Prostate gland (tissue), 2 donors: Measurements from ENCODE around the gene SLC6A11. TPM values are rescaled to one million over a fixed set of nuclear protein-coding genes. Genes with fewer than 3 reads are reported as not detected.

Experiments used
- DNase-seq: peaks from one replicate; pipeline ENCODE4 v3.0.0-alpha.2; 2019; ENCODE audit warnings: low spot score
- H3K27ac ChIP-seq, 2 donors: fragments of 200-600 bp; sonication (generic); 2 replicates each; pipeline ENCODE4 v1.5.1; 2017 to 2019
- H3K27me3 ChIP-seq: fragments of 200-600 bp; sonication (generic); replicated peaks from 2 replicates; pipeline ENCODE4 v1.5.1; 2019; ENCODE audit not compliant: insufficient read depth
- H3K36me3 ChIP-seq, 2 donors: fragments of 200-600 bp; sonication (generic); 1 replicate in 1 of 2; 2 replicates in 1 of 2; pipeline versions ENCODE4 v1.5.1 to v1.8.1; 2017 to 2019
- H3K4me1 ChIP-seq: fragments of 200-600 bp; sonication (generic); replicated peaks from 2 replicates; pipeline ENCODE4 v1.5.1; 2019
- H3K4me3 ChIP-seq, 2 donors: fragments of 200-600 bp; sonication (generic); 2 replicates each; pipeline ENCODE4 v1.5.1; 2017 to 2019
- H3K9me3 ChIP-seq: fragments of 200-600 bp; sonication (generic); 2 replicates; pipeline ENCODE4 v1.5.1; 2017
- POLR2A ChIP-seq: fragments of 450-650 bp; IDR thresholded peaks from one replicate; pipeline ENCODE4 v1.6.1; 2016; ENCODE audit warnings: antibody characterized with exemption, mild to moderate bottlenecking
- POLR2AphosphoS5 ChIP-seq: sonication (generic); formaldehyde crosslinking; IDR thresholded peaks from one replicate; pipeline ENCODE4 v1.6.1; 2017; ENCODE audit warnings: antibody characterized with exemption
- WGBS: methylation state at CpG from one replicate; pipeline ENCODE4 v1.1.5; 2018; 5-methylcytosine and 5-hydroxymethylcytosine counted together
- intact Hi-C: fragments of 100-400 bp; cut with DNase I; formaldehyde crosslinking; loops from one replicate; pipeline ENCODE4 v1.14.2; 2022
- total RNA-seq, 2 donors: library from RNA; depleted of rRNA; stranded (reverse); fragments of >200 nt; gene quantifications; one replicate each; pipeline ENCODE4 v1.1.0, GENCODE V29; 2016
- TF ChIP-seq, protein P1 (sequence below), 4 experiments: fragments of 200-600 bp in 2 of 4; fragments of 450-650 bp in 2 of 4; sonication (generic) in 2 of 4; IDR thresholded peaks; 1 replicate in 3 of 4; 2 replicates in 1 of 4; pipeline ENCODE4 v1.5.1; 2016 to 2019; ENCODE audit warnings: antibody characterized with exemption in 4 of 4, mild to moderate bottlenecking in 2 of 4, moderate library complexity in 2 of 4

Gene SLC6A11
- total RNA-seq, 2 donors from 2014 or later: 3.6 to 6.9 TPM

DNA sequence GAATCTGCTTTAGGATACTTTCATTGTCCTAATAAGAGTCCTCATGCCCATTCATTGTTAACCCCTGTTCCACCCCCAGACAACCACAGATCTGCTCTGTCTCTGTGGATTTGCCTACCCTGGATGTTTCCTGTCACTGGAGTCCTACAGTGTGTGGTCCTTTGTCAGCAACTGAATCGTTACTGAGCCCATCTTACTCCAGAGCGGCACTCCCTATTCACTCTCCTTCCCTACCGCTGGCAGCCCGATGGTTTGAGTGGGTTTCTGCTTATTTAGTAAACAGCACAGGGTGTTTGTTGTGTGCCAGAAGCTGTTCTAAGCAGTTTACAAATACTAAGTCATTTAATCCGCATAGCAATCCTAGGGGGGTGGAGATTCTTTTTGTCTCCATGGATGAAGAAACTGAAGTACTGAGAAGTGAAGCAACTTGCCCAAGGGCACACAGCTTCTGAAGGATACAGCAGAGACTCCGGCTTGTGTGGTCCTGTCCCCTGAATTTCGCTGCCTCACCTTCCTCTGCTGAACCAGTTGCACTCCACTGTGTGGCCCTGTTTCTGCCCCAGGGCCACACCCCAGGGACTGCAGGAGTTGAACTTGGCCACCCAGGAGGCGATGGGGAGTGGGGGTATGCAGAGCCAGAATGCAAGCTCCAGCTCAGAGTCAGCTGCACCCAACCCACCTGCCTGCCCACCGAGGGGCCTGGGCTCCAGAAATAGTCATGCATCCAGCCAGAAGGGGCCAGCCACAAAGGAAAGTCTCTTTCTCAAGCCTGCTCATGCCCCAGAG lies 120.0 kb downstream of the SLC6A11 start:
- Histone ChIP-seq H3K4me1 (no peaks in the 10 kb centered on the region), H3K27me3 (no peaks in the 10 kb centered on the region), H3K9me3 (no peaks in the 10 kb centered on the region), H3K36me3 (no peaks in the 10 kb centered on the region), H3K4me3 (no peak overlapping the region), H3K27ac (no peak overlapping the region)
- WGBS: 74% methylated on average over 9 of the region's 9 CpGs
- TF ChIP-seq POLR2AphosphoS5 (no peak), POLR2A (no peak)
- TF ChIP-seq, protein P1, sequence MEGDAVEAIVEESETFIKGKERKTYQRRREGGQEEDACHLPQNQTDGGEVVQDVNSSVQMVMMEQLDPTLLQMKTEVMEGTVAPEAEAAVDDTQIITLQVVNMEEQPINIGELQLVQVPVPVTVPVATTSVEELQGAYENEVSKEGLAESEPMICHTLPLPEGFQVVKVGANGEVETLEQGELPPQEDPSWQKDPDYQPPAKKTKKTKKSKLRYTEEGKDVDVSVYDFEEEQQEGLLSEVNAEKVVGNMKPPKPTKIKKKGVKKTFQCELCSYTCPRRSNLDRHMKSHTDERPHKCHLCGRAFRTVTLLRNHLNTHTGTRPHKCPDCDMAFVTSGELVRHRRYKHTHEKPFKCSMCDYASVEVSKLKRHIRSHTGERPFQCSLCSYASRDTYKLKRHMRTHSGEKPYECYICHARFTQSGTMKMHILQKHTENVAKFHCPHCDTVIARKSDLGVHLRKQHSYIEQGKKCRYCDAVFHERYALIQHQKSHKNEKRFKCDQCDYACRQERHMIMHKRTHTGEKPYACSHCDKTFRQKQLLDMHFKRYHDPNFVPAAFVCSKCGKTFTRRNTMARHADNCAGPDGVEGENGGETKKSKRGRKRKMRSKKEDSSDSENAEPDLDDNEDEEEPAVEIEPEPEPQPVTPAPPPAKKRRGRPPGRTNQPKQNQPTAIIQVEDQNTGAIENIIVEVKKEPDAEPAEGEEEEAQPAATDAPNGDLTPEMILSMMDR (IDR thresholded peaks at IDR 0.05): no peak
- no peak for DNase-seq
- intact Hi-C loops: no loop called here

DNA sequence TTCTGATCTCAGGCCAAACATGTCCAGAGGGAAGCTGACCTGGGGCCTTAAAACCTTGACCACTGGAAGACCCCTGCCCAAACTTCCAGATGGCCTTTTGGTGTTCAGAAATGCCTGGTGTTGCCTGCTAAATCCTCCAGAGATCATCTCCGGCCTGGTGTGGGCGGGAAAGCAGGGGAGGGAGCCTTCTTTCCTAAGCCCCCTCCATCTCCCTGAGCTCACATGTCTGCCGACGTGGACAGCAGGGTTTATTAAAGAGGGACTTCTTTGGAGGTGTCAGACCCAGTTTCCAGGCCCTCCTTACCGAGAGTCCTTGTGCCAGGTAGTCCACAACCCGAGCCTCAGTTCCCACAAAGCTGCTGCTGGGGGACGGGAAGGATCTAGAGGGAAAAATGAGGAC lies 120.7 kb downstream of the SLC6A11 start:
- Histone ChIP-seq H3K9me3 (no peaks in the 10 kb centered on the region), H3K36me3 (no peaks in the 10 kb centered on the region), H3K4me3 (no peak overlapping the region), H3K4me1 (no peaks in the 10 kb centered on the region), H3K27me3 (no peaks in the 10 kb centered on the region), H3K27ac (no peak overlapping the region)
- intact Hi-C loops: no loop called here
- 81% methylated on average over 7 of the region's 7 CpGs for WGBS
- no peak for DNase-seq
- TF ChIP-seq, protein P1 (IDR thresholded peaks at IDR 0.05): no peak
- TF ChIP-seq POLR2A: no peak
- TF ChIP-seq POLR2AphosphoS5: no peak

DNA sequence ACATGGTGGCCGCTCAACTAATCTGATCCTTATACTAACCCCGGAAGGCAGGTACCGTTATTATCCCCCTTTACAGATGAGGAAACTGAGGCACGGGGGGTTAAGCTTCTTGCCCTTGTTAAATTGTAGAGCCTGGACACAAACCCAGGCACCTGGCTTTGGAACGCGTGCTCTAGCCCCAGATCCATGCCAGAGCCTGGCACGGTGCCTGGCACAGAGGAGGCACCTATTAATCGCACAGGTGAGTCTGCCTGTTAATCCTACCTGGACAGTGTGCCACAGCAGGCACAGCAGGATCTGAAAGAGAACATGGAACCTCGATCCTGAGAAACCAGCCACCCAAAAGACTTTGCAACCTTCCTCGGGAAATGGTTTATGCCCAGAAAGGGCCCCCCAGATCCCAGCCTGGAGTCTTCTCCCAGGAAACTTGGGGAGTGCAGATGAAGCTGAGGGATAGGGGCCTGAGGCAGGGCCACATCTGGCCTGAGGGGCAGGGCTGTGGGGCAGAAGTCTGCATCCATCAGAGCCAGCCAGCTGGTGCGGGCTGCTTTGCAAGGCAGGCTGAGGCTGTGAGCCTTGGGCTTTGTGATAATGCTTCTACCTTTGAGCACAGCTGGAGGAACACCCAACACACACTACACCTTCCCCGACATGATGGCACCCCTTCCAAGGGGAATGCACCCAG lies 121.3 kb downstream of the SLC6A11 start:
- TF ChIP-seq, protein P1 (IDR thresholded peaks at IDR 0.05): no peak
- TF ChIP-seq POLR2AphosphoS5 (no peak), POLR2A (no peak)
- Histone ChIP-seq H3K9me3 (no peaks in the 10 kb centered on the region), H3K27ac (no peak overlapping the region), H3K4me1 (no peaks in the 10 kb centered on the region), H3K4me3 (no peak overlapping the region), H3K36me3 (no peaks in the 10 kb centered on the region), H3K27me3 (no peaks in the 10 kb centered on the region)
- intact Hi-C loops: no loop called here
- WGBS: 80% methylated on average over 12 of the region's 12 CpGs
- DNase-seq: no peak

DNA sequence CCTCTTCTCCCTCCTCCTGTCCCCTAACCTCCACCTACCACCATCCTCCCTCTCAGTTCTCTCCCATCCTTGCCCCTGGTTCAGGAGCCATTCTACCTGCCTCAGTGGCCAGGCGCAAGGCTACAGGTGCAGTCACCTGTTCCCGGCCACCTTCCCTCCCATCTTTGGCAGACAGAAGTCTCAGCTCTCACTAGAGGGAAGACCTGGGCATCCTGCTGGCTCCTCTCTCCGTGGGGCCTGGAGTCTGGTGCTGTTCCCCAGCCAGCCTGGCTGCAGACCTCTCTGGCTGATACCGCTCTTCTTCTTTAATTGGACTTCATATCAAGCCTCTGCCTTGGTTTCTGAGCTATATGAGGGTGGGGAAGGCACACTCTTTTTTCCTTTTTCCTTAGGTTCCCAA lies 123.5 kb downstream of the SLC6A11 start:
- intact Hi-C loops: no loop called here
- Histone ChIP-seq H3K9me3 (no peaks in the 10 kb centered on the region), H3K36me3 (no peaks in the 10 kb centered on the region), H3K27me3 (no peaks in the 10 kb centered on the region), H3K4me3 (no peak overlapping the region), H3K4me1 (no peaks in the 10 kb centered on the region), H3K27ac (no peak overlapping the region)
- no peak for DNase-seq
- no peak for TF ChIP-seq POLR2AphosphoS5
- TF ChIP-seq, protein P1 (IDR thresholded peaks at IDR 0.05): no peak
- no peak for TF ChIP-seq POLR2A
- 92% methylated on average over 4 of the region's 4 CpGs for WGBS
